Measurements from ENCODE around the gene ASAP2.

Gene ASAP2

GRCh38 chr2:9231291-9232165 lies 24.9 kb downstream of the ASAP2 start:
- DNase-seq (ENCODE audit: low spot score), result peak; percentile 61

- DNase-seq (ENCODE audit: low spot score), result no peak
Observed at GRCh38 chr2:9232166-9232479, 25.5 kb downstream of the ASAP2 start.

- DNase-seq (ENCODE audit: low spot score), result peak; percentile 91
Observed at GRCh38 chr2:9232886-9233285, 26.3 kb downstream of the ASAP2 start.

GRCh38 chr2:9234680-9235146 lies 28.1 kb downstream of the ASAP2 start:
- DNase-seq (ENCODE audit: low spot score), result peak; percentile 99

- DNase-seq (ENCODE audit: low spot score), result peak; percentile 80
Observed at GRCh38 chr2:9235147-9236044, 28.8 kb downstream of the ASAP2 start.

- DNase-seq (ENCODE audit: low spot score), result peak; percentile 74
Observed at GRCh38 chr2:9236045-9236344, 29.4 kb downstream of the ASAP2 start.

- no peak for DNase-seq (ENCODE audit: low spot score)
Observed at GRCh38 chr2:9236867-9237266, 30.3 kb downstream of the ASAP2 start.

GRCh38 chr2:9237831-9238230 lies 31.2 kb downstream of the ASAP2 start:
- DNase-seq (ENCODE audit: low spot score), result no peak

GRCh38 chr2:9238591-9239326 lies 32.1 kb downstream of the ASAP2 start:
- no peak for DNase-seq (ENCODE audit: low spot score)

- DNase-seq (ENCODE audit: low spot score), result no peak
Observed at GRCh38 chr2:9239616-9240015, 33.0 kb downstream of the ASAP2 start.

GRCh38 chr2:9240745-9241144 lies 34.1 kb downstream of the ASAP2 start:
- peak; percentile 84 for DNase-seq (ENCODE audit: low spot score)

- no peak for DNase-seq (ENCODE audit: low spot score)
Observed at GRCh38 chr2:9241233-9241632, 34.6 kb downstream of the ASAP2 start.

GRCh38 chr2:9243357-9243756 lies 36.7 kb downstream of the ASAP2 start:
- DNase-seq (ENCODE audit: low spot score), result no peak

GRCh38 chr2:9244985-9245544 lies 38.5 kb downstream of the ASAP2 start:
- peak; percentile 17 for DNase-seq (ENCODE audit: low spot score)

GRCh38 chr2:9247177-9247576 lies 40.6 kb downstream of the ASAP2 start:
- no peak for DNase-seq (ENCODE audit: low spot score)

- DNase-seq (ENCODE audit: low spot score), result no peak
Observed at GRCh38 chr2:9247786-9248185, 41.2 kb downstream of the ASAP2 start.

- no peak for DNase-seq (ENCODE audit: low spot score)
Observed at GRCh38 chr2:9248363-9248762, 41.8 kb downstream of the ASAP2 start.

- no peak for DNase-seq (ENCODE audit: low spot score)
Observed at GRCh38 chr2:9249020-9249800, 42.6 kb downstream of the ASAP2 start.

GRCh38 chr2:9250091-9250490 lies 43.5 kb downstream of the ASAP2 start:
- no peak for DNase-seq (ENCODE audit: low spot score)

GRCh38 chr2:9250498-9251153 lies 44.0 kb downstream of the ASAP2 start:
- DNase-seq (ENCODE audit: low spot score), result no peak

All from SW480 (cell line).